SU-DHL-6 (cell line): ENCODE data around the gene TYRO3.

Source experiments
- CTCF ChIP-seq: fragments of 200-600 bp; sonication (generic); IDR thresholded peaks from one replicate; pipeline ENCODE4 v1.5.1; 2017; ENCODE audit warnings: antibody characterized with exemption, mild to moderate bottlenecking, low read length, moderate library complexity; ENCODE audit not compliant: insufficient read depth, poor library complexity, severe bottlenecking
- EZH2phosphoT487 ChIP-seq: fragments of 200-600 bp; sonication (generic), shearing (Covaris generic); conservative IDR thresholded peaks from 2 replicates; pipeline ENCODE4 v1.6.1; 2018; ENCODE audit warnings: mild to moderate bottlenecking, antibody characterized with exemption, low read length, moderate library complexity, mixed read lengths

- TF ChIP-seq CTCF (peak; percentile 45), EZH2phosphoT487 (no peak)
These were observed 45.2 kb downstream of the TYRO3 start for GRCh38 chr15:41603941-41604911.
